22Rv1 (cell line): ENCODE measurements around the gene SHANK1.
"Not testable (repeated sequence)": the region's sequence is repeated elsewhere in the genome, so short reads cannot be mapped to it uniquely, and the experiment has no call there.

Experiments
- ZFX ChIP-seq: fragments of 450-650 bp; IDR thresholded peaks from 2 replicates; pipeline ENCODE4 v1.6.1; 2017; ENCODE audit warnings: antibody characterized with exemption, borderline replicate concordance
- TF ChIP-seq, protein P1 (sequence below): fragments of 450-650 bp; IDR thresholded peaks from 2 replicates; pipeline ENCODE4 v1.5.1; 2017; ENCODE audit warnings: mild to moderate bottlenecking

DNA sequence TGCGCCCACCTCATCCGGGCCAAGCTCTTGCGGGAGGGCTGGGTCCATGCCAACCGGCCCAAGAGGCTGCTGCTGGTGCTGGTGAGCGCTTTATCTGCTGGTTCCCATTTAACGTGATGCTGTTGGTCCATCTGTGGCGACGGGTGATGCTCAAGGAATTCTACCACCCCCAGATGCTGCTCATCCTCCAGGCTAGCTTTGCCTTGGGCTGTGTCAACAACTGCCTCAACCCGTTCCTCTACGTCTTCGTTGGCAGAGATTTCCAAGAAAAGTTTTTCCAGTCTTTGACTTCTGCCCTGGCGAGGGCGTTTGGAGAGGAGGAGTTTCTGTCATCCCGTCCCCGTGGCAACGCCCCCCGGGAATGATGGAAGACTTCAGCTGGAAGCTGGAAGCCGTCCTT is 39.5 kb upstream of the SHANK1 start:
- TF ChIP-seq, protein P1, sequence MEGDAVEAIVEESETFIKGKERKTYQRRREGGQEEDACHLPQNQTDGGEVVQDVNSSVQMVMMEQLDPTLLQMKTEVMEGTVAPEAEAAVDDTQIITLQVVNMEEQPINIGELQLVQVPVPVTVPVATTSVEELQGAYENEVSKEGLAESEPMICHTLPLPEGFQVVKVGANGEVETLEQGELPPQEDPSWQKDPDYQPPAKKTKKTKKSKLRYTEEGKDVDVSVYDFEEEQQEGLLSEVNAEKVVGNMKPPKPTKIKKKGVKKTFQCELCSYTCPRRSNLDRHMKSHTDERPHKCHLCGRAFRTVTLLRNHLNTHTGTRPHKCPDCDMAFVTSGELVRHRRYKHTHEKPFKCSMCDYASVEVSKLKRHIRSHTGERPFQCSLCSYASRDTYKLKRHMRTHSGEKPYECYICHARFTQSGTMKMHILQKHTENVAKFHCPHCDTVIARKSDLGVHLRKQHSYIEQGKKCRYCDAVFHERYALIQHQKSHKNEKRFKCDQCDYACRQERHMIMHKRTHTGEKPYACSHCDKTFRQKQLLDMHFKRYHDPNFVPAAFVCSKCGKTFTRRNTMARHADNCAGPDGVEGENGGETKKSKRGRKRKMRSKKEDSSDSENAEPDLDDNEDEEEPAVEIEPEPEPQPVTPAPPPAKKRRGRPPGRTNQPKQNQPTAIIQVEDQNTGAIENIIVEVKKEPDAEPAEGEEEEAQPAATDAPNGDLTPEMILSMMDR = not testable (repeated sequence)
- not testable (repeated sequence) for TF ChIP-seq ZFX
